Vagina (tissue), 2 donors: ENCODE measurements around the gene PTPA.

Experiments
- CTCF ChIP-seq, 3 experiments: fragments of 450-650 bp in 2 of 3; fragments of 200-600 bp in 1 of 3; sonication (generic) in 1 of 3; IDR thresholded peaks; one replicate each; pipeline ENCODE4 v1.5.1; 2017 to 2019; ENCODE audit warnings: antibody characterized with exemption in 3 of 3, mild to moderate bottlenecking in 2 of 3, moderate library complexity in 2 of 3
- POLR2A ChIP-seq, 2 donors: fragments of 450-650 bp; IDR thresholded peaks; one replicate each; pipeline ENCODE4 v1.6.1; 2017; ENCODE audit warnings: antibody characterized with exemption in 2 of 2, mild to moderate bottlenecking in 2 of 2, moderate library complexity in 2 of 2
- POLR2AphosphoS5 ChIP-seq, 2 donors: sonication (generic); formaldehyde crosslinking; IDR thresholded peaks; one replicate each; pipeline ENCODE4 v1.9.0; 2017; ENCODE audit warnings: antibody characterized with exemption in 2 of 2, mild to moderate bottlenecking in 2 of 2, low read depth in 1 of 2; ENCODE audit not compliant: insufficient read depth in 1 of 2

GRCh38 chr9:129130791-129131190 is 19.6 kb downstream of the PTPA start:
- TF ChIP-seq CTCF (IDR thresholded peaks at IDR 0.05) = no peak
- TF ChIP-seq POLR2A (IDR thresholded peaks at IDR 0.05) = no peak
- TF ChIP-seq POLR2AphosphoS5 (IDR thresholded peaks at IDR 0.05; ENCODE audit: insufficient read depth in 1 of 2, low read depth in 1 of 2) = no peak
